Activated CD4-positive, CD25-positive, alpha-beta regulatory T cell treated with anti-CD3 and anti-CD28 coated beads, Interleukin-2, amount 50 U/mL, for 16 hours (primary cell): Measurements from ENCODE around the gene DTX1.
"Not testable (repeated sequence)": the region's sequence is repeated elsewhere in the genome, so short reads cannot be mapped to it uniquely, and the experiment has no call there.

Experiments used
- DNase-seq: peaks from one replicate; pipeline ENCODE4 v3.0.0-alpha.2; 2020; ENCODE audit warnings: low read depth, low spot score

The DTX1 gene

GRCh38 chr12:113114447-113115178 lies 58.1 kb downstream of the DTX1 start:
- no peak for DNase-seq

DNA sequence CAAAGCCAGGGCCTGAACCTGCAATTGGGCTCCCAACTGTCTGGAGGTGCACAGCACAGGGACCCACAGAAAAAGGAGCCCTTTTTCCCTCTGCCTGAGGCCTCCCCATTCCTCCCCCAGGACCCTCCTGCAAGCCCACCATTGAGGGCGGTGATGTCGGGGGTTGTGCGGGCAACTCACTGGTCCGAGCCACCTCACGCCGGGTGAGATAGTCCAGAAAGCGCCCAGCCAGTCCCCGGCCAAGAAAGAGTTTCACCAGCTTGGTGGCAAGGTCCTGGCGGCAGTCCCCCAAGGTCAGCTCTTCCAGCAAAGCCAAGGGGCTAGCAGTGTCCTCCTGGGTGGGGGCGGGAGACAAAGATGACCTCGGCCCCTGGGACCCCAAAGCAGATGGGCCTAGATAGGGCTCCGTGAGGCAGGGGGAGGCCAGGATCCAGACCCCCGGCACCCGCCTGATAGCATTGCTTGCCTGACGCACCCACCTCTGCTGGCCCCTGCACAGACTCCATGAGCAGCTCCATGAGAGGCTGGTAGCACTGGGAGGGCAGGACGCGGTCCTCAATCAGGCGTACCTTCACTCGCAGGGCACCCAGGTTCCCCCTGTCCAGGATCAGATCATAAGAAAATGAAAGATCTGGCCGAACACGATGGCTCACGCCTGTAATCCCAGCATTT lies 59.1 kb downstream of the DTX1 start:
- no peak for DNase-seq

- no peak for DNase-seq
Observed at GRCh38 chr12:113116875-113117274, 60.3 kb downstream of the DTX1 start.

DNA sequence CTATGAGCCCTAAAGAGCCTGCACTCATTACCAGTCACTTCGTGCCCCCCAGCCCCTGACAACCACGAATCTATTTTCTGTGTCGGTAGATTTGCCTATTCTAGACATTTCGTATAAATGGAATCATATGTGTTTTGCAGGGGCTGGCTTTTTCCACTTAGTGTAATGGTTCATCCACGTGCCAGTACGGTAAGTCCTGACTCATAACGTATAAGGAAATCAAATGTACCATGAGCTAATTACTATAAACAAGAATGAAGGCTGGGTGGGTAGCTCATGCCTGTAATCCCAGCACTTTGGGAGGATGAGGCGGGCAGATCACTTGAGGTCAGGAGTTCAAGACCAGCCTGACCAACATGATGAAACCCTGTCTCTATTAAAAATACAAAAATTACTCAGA lies 61.2 kb downstream of the DTX1 start:
- DNase-seq: not testable (repeated sequence)

- DNase-seq: no peak
Observed at GRCh38 chr12:113118142-113118541, 61.6 kb downstream of the DTX1 start.

DNA sequence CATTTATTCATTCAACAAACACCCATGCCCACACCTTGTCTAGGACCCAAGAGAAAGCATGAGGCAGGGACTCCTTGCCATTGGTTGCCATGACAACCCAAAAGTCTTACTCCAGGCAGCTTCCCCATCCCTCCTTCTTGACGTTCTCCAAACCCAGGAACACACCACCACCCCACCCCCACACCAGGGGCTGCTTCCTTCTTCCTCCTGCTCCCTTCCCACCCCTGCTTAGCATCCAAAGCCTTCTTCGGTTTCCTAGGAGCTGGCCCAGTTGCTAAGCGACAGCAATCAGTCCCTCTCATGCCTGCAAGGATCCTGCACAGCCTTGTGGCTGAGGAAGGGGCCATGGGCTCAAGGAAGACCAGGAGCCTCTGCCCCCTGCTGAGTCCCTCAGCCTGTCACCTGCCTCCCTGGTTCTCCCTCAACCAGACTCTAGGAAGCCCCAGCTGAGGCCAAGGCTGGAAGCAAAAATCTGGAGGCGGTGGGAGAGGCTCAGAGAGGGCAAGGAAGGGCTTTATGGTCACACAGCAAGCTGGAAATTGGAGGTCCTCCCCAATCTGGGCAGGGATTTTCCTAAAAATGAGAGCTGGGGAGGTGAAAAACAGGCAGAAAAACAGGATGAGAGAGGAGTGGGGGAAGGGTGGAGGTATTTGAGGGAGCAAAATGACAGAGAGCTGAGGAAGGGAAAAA lies 63.6 kb downstream of the DTX1 start:
- no peak for DNase-seq

DNA sequence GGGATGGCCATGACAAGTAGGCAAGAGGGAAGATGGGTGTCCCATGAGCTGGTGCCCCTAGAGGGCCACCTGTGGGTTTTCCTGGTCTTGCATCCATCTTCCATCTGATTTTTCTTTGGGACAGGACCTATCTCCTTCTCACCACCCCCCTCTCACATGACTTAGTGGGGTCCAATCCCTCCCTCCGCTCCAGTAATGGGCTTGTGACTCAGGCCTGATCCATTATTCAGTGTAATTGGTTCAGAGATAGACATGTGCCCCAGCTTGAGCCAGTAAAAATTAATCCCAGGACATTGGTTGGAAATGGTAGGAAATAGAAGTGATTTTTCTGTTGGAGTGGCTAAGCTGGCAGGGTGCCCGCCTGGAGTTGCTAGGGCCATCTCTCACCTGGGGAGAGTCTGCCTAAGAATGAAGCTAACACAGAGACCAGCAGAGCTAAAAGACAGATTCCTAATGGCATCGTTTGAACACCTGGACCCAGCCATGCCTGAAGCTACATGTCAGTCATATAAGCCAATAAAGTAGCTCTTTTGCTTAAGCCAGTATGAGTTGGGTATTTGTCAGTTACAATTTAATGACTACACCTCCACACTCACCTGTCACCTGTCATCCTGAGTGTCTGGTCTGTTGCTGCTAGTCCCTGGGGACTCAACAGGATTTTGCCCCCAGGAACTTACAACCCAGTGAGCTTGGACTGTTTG lies 64.3 kb downstream of the DTX1 start:
- DNase-seq: no peak

- no peak for DNase-seq
Observed at GRCh38 chr12:113127791-113128199, 71.3 kb downstream of the DTX1 start.

DNA sequence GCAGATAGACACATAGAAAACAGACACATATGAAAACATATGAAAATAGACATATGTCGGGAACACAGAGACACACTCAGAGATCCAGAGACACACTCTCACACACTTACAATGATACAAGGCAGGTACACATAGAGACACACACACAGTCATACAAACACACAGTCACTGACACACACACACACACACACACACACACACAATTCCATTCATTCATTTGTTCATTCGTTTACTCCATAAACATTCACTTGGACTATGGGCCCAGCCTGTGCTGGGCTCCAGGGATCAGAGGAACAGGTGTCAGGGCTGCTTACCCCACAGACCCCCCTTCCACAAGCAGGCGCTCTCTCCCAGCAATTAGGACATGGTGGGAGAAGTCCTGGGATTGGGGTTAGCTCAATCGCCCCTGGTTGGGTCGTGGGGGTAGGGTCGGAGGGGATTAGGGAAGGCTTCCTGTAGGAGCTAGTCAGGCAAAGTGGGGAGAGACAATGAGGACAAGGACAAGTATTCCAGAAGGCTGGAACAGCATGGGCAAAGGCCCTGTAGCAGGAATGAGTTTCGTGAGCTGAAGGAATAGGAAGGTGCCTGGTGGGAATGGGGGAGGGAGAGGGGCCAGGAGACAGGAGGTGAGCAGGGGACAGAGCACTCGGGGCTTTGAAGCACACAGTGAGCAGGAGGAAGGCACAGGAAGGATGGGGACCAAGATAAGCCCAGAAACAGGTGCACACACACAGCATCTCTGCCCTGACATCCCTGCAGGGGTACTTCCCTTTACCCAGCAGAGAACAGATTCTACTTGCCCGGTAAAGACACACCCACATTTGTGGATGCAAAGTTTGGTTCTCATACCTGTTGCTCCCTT lies 72.5 kb downstream of the DTX1 start:
- no peak for DNase-seq

DNA sequence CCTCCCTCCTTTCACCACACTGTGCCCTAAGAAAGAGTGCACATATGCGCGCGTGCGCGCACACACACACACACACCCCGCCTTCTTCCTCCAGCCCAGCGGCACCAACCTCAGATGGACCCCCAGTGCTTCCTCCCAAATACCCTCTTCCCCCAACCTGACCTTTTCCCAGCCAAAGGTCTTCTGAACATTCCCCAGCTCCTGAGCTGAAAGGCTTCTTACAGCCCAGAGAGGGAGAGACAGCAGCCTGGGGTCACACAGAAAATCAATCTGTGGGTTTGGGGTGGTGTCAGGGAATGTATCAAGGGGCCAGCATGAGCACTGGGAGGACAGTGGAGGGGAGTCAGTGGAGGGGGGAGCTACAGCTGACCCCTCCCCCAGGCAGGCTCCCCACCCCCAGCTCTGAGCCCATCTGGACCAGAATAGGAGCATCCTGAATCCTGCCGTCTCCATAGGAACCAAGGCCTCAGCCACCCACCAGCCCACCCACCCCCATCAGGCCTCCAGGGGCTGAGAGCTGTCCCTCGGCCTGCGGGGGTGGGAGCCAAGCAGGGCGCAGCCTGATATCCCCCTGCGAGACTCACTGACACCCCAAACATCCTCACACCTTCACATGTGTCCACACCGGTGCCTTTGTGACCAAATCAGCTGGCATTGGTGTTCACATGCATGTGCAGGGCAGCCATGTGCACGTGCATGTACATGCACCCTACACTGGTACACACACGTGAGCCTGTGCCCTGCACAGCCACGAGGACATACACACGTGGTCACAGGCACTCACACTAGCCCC lies 73.3 kb downstream of the DTX1 start:
- DNase-seq: no peak

DNA sequence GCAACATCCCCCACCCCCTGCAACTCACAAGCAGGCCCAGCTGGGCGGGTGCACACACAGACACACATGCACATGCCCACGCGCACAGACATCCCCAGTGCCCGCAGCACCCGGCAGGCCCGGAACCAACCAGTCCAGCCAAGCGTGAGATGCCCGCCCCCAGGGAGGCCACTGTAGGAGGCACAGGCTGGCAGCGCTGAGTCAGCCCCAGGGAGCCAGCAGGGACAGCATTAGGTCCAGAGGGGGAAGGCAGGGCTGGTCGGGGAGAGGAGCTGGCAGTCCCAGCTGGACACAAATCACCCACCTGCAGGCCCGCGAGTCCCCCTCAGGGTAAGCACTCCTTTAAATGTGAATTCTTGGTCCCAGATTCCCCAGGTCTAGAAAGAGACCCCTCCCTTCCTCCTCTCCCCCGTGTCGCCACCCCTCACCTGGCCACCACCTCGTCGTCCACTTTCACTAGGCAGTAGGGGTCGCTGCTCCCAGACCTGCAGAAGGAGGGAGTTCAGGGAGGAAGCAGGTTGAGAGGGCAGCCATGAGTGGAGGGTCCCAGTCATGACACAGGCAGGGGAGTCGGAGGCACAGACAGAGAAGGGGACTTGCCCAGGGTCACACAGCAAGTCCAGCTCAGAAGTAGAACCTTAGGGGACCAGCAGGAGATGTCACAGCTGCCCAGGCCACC lies 74.1 kb downstream of the DTX1 start:
- no peak for DNase-seq

GRCh38 chr12:113131556-113131955 lies 75.0 kb downstream of the DTX1 start:
- no peak for DNase-seq

GRCh38 chr12:113133036-113133435 lies 76.5 kb downstream of the DTX1 start:
- DNase-seq: no peak

DNA sequence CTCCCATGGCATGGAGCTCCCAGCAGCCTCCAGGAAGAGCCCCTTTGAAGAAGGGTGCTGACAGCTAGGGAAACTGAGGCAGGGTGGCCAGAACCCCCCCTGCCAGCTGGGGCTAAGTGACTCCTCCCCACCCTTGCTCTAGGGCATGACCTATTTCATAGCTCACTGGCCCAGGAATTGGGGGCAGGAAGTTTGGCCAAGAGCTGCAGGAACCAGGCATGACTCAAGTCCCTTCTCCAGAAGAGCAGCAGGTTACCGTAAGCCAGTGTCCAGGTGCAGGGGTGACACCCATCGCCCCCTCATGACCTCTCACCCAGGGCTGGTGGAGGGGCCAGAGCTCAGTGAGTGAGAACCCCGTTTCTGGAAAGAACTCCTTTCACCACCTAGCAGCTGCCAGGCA lies 77.1 kb downstream of the DTX1 start:
- DNase-seq: no peak

- DNase-seq: no peak
Observed at GRCh38 chr12:113134071-113134470, 77.5 kb downstream of the DTX1 start.

- DNase-seq: no peak
Observed at GRCh38 chr12:113134521-113134951, 78.0 kb downstream of the DTX1 start.

- DNase-seq: peak; percentile 44
Observed at GRCh38 chr12:113135178-113136127, 78.9 kb downstream of the DTX1 start, which contains the start of gene RASAL1. TSS of gene RASAL1 (minus strand) at chr12:113135761. CDS start at chr12:113135462, 299 bp downstream.
